GM18520 (cell line): ENCODE data around the gene LAPTM4A.
"Not testable (repeated sequence)": the region's sequence is repeated elsewhere in the genome, so short reads cannot be mapped to it uniquely, and the experiment has no call there.

ENCODE experiments used
- ATAC-seq: cut with Tn5 transposase; IDR thresholded peaks from one replicate; pipeline ENCODE4 v1.9.1; 2021; ENCODE audit not compliant: unreplicated experiment

LAPTM4A gene

GRCh38 chr2:20051532-20052228 lies at the start of gene LAPTM4A:
TSS of gene LAPTM4A (minus strand) at chr2:20051628. CDS start at chr2:20051520, 108 bp downstream.
- ATAC-seq: peak; percentile 95

- ATAC-seq: no peak
These were observed 49.3 kb upstream of the LAPTM4A start for GRCh38 chr2:20100711-20101110.

- no peak for ATAC-seq
These were observed 48.4 kb upstream of the LAPTM4A start for GRCh38 chr2:20099780-20100179.

- ATAC-seq: peak; percentile 74
These were observed 46.7 kb upstream of the LAPTM4A start for GRCh38 chr2:20097889-20098714.

- ATAC-seq: no peak
These were observed 44.0 kb upstream of the LAPTM4A start for GRCh38 chr2:20095469-20095868.

GRCh38 chr2:20094955-20095354 lies 43.5 kb upstream of the LAPTM4A start:
- no peak for ATAC-seq

- no peak for ATAC-seq
These were observed 42.8 kb upstream of the LAPTM4A start for GRCh38 chr2:20094142-20094755.

- no peak for ATAC-seq
These were observed 42.1 kb upstream of the LAPTM4A start for GRCh38 chr2:20093263-20094141.

- ATAC-seq: no peak
These were observed 41.4 kb upstream of the LAPTM4A start for GRCh38 chr2:20092901-20093235.

- no peak for ATAC-seq
These were observed 40.9 kb upstream of the LAPTM4A start for GRCh38 chr2:20092226-20092900.

- ATAC-seq: no peak
These were observed 40.0 kb upstream of the LAPTM4A start for GRCh38 chr2:20091305-20091991.

- no peak for ATAC-seq
These were observed 38.5 kb upstream of the LAPTM4A start for GRCh38 chr2:20089715-20090464.

- ATAC-seq: not testable (repeated sequence)
These were observed 34.5 kb upstream of the LAPTM4A start for GRCh38 chr2:20085909-20086308.

GRCh38 chr2:20082812-20083211 lies 31.4 kb upstream of the LAPTM4A start:
- not testable (repeated sequence) for ATAC-seq

GRCh38 chr2:20081841-20082240 lies 30.4 kb upstream of the LAPTM4A start:
- no peak for ATAC-seq

- no peak for ATAC-seq
These were observed 29.5 kb upstream of the LAPTM4A start for GRCh38 chr2:20080839-20081415.

- no peak for ATAC-seq
These were observed 29.0 kb upstream of the LAPTM4A start for GRCh38 chr2:20080428-20080827.

GRCh38 chr2:20079546-20080115 lies 28.2 kb upstream of the LAPTM4A start:
- ATAC-seq: no peak
